ENCODE data around the gene CRADD. TPM values are rescaled to one million over a fixed set of nuclear protein-coding genes. Genes with fewer than 3 reads are reported as not detected.
"Not testable (repeated sequence)": the region's sequence is repeated elsewhere in the genome, so short reads cannot be mapped to it uniquely, and the experiment has no call there.

CRADD gene
- total RNA-seq, 6 donors from 2014 or later: 13.7 to 40.7 (median 29.0) TPM

DNA sequence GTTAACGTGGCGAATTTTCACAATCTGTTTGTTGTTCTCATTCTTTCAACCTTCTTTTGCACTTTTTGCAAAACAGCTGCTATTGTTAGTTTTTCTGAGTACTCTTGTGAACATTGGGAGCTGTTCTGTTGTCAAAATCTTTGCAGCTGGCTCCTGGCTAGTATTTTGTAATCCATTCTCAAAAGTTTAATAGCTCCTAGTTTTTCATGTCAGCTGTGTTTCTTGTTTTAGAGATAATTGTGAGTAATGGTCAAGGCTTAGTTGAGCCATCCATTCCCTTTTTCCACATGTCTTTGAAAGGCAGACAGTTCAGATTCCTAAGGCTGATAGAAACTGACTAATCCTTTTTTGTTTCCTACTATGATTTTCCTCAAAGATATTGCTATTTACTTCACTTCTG lies 39.1 kb upstream of the CRADD start:
- Histone ChIP-seq H3K4me1 (no peaks in the 10 kb centered on the region), H3K4me3 (no peak overlapping the region), H3K9me3 (no peaks in the 10 kb centered on the region), H3K36me3 (no peaks in the 10 kb centered on the region), H3K27ac (no peak overlapping the region), H3K27me3 (no peaks in the 10 kb centered on the region)
- no peak for TF ChIP-seq POLR2AphosphoS5 (IDR thresholded peaks at IDR 0.05)
- TF ChIP-seq, protein P1, sequence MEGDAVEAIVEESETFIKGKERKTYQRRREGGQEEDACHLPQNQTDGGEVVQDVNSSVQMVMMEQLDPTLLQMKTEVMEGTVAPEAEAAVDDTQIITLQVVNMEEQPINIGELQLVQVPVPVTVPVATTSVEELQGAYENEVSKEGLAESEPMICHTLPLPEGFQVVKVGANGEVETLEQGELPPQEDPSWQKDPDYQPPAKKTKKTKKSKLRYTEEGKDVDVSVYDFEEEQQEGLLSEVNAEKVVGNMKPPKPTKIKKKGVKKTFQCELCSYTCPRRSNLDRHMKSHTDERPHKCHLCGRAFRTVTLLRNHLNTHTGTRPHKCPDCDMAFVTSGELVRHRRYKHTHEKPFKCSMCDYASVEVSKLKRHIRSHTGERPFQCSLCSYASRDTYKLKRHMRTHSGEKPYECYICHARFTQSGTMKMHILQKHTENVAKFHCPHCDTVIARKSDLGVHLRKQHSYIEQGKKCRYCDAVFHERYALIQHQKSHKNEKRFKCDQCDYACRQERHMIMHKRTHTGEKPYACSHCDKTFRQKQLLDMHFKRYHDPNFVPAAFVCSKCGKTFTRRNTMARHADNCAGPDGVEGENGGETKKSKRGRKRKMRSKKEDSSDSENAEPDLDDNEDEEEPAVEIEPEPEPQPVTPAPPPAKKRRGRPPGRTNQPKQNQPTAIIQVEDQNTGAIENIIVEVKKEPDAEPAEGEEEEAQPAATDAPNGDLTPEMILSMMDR (IDR thresholded peaks at IDR 0.05): no peak
- no peak for TF ChIP-seq POLR2A (IDR thresholded peaks at IDR 0.05)
- TF ChIP-seq EP300 (IDR thresholded peaks at IDR 0.05): no peak
- 58 to 65% methylated on average over 2 of the region's 2 CpGs for WGBS, 2 donors
- ATAC-seq (ENCODE audit: low FRiP score in 2 of 2) (no peak), DNase-seq (no peak)

DNA sequence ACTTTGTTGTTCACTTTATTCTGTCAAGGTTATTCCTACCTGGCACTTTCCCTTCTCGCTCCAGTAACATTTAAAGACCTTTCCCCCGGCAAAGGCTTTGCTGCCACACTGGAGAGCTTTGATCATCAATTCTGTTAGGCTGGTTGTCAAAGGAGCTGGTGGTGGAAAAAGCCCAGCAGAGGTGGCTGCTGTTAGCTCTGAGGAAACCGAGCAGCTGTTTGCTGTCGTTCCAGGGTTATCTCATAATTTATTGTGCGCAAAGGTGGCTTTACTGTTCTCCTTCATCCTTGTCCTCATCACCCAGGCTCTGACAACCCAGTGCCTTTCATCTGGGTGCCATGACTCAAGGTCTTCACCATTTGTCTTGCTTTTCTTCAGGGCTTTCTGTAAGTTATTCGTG lies 38.2 kb upstream of the CRADD start:
- Histone ChIP-seq H3K4me1 (no peaks in the 10 kb centered on the region), H3K27ac (no peak overlapping the region), H3K9me3 (no peaks in the 10 kb centered on the region), H3K36me3 (no peaks in the 10 kb centered on the region), H3K27me3 (no peaks in the 10 kb centered on the region), H3K4me3 (no peak overlapping the region)
- TF ChIP-seq POLR2A (IDR thresholded peaks at IDR 0.05): no peak
- no peak for TF ChIP-seq EP300 (IDR thresholded peaks at IDR 0.05)
- TF ChIP-seq, protein P1 (IDR thresholded peaks at IDR 0.05): no peak
- no peak for TF ChIP-seq POLR2AphosphoS5 (IDR thresholded peaks at IDR 0.05)
- no peak for DNase-seq
- no peak for ATAC-seq (ENCODE audit: low FRiP score in 2 of 2)
- 64 to 71% methylated on average over 6 of the region's 6 CpGs for WGBS, 2 donors

DNA sequence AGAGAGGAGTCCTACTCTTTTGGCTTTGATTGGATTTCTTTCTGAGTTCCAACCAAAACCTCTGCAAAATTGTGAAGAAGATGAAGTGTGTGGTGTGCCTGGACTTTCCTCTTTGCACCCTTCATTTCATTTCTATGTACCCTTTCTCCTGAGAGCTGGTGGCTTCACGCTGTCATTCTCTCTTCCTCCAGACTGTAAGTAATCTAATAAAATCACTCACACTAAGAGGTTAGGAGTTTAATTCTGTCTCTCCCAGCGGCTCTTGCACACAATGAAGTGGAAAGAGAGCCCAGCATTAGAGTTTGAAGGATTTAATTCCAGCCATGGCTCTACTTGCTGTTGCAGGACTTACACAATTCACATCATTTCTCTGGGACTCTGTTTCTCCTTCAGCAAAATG lies 37.8 kb upstream of the CRADD start:
- Histone ChIP-seq H3K27ac (no peak overlapping the region), H3K36me3 (no peaks in the 10 kb centered on the region), H3K4me1 (no peaks in the 10 kb centered on the region), H3K4me3 (no peak overlapping the region), H3K9me3 (no peaks in the 10 kb centered on the region), H3K27me3 (no peaks in the 10 kb centered on the region)
- WGBS, 2 donors: 67 to 71% methylated on average over 2 of the region's 2 CpGs
- no peak for ATAC-seq (ENCODE audit: low FRiP score in 2 of 2)
- DNase-seq: no peak
- TF ChIP-seq EP300 (IDR thresholded peaks at IDR 0.05) (no peak), POLR2A (IDR thresholded peaks at IDR 0.05) (no peak), POLR2AphosphoS5 (IDR thresholded peaks at IDR 0.05) (no peak)
- TF ChIP-seq, protein P1 (IDR thresholded peaks at IDR 0.05): no peak

DNA sequence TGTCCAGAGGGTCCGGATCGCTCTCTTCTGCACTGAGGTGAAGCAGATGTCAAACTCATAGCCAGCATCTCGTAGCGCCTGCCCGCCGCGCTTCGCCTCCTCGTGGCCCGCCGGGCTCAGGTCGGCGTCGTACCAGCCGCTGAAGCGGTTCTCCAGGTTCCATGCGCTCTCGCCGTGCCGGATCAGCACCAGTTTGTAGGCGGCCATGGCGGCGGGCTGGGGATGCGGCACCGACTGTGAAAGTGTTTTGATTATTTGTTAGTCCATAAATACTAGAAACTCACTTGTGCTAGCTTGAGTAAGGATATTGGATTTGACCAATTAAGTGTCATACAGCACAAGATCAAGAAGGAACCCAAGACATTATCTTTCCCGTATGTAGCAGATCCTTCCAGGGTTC lies 35.8 kb upstream of the CRADD start:
- not testable (repeated sequence) for ATAC-seq (ENCODE audit: low FRiP score in 2 of 2); H3K4me3 ChIP-seq

DNA sequence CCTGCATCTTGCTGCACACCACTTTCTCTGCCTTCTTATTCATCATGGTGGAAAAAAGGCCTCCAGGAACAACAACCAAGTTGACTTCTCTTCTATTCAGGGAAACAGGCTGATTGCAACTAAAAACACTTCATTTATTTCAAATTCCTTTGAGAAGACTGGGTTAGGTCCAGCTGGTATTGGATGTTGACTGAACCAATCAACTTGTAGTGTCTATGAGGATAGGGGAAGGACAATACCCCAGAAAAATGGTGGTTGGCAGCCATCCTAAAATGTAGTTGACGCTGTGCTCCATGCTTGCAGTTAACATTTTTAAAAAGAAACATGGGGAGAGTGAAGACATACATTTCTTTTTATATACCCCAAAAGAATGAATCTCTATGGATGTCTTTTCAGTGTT lies 34.4 kb upstream of the CRADD start:
- H3K36me3 ChIP-seq: no peaks in the 10 kb centered on the region
- H3K27ac ChIP-seq: no peak overlapping the region
- H3K4me3 ChIP-seq: no peak overlapping the region
- H3K4me1 ChIP-seq: no peaks in the 10 kb centered on the region
- H3K9me3 ChIP-seq: no peaks in the 10 kb centered on the region
- no peaks in the 10 kb centered on the region for H3K27me3 ChIP-seq
- ATAC-seq (ENCODE audit: low FRiP score in 2 of 2) (no peak), DNase-seq (no peak)
- WGBS, 2 donors: 85 to 90% methylated on average over 1 of the region's 1 CpG
- TF ChIP-seq EP300 (IDR thresholded peaks at IDR 0.05): no peak
- TF ChIP-seq, protein P1 (IDR thresholded peaks at IDR 0.05): no peak
- TF ChIP-seq POLR2AphosphoS5 (IDR thresholded peaks at IDR 0.05): no peak
- TF ChIP-seq POLR2A (IDR thresholded peaks at IDR 0.05): no peak

More for the DNA sequence above, 35.8 kb upstream of the CRADD start:
- DNase-seq: peak in 1 of 2 donors; percentile 27
- WGBS, 2 donors: 94 to 97% methylated on average over 9 to 12 of the region's 26 CpGs
- H3K27ac ChIP-seq, H3K9me3 ChIP-seq, H3K27me3 ChIP-seq, H3K36me3 ChIP-seq, H3K4me1 ChIP-seq: not testable (repeated sequence)
